HG03196 (cell line): Measurements from ENCODE around the gene DCAF6.
"Not testable (repeated sequence)": the region's sequence is repeated elsewhere in the genome, so short reads cannot be mapped to it uniquely, and the experiment has no call there.

Source experiments
- ATAC-seq: cut with Tn5 transposase; IDR thresholded peaks from one replicate; pipeline ENCODE4 v1.9.1; 2021; ENCODE audit not compliant: unreplicated experiment

The DCAF6 gene

DNA sequence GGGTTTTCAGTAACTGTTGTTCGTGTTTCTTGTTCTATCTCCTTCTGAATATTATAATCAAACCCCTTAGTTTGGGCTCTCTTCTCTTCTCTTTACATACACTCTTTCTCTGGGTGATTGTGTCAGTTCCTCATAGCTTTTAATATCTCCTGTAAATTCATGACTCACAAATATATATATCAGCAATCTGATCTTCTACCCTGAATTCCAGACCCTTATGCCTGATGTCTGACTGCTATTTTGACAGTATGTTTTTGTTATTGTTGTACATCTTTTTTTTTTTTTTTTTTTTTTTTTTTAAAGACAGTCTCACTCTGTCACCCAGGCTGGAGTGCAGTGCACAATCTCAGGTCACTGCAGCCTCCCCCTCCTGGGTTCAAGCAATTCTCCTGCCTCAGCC is 71.2 kb downstream of the DCAF6 start:
- ATAC-seq: no peak

- ATAC-seq: no peak
Observed at GRCh38 chr1:168008595-168008994, 72.1 kb downstream of the DCAF6 start.

DNA sequence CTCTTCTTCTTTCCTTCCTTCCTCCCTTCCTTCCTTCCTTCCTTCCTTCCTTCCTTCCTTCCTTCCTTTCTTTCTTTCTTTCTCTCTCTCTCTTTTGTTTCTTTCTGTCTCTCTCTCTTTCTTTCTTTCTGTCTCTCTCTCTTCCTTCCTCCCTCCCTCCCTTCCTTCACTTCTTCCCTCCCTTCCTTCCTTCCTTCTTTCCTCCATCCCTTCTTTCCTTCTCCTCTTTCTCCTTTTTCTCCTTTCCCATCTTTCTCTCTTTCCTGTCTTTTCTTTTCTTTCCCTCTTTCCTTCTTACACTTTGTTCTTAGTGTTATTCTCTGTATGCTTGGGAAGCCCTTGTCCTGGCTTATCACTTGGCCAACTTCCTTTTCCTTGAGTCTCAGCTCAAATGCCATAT is 72.8 kb downstream of the DCAF6 start:
- ATAC-seq: no peak

- ATAC-seq: no peak
Observed at GRCh38 chr1:168019407-168019806, 82.9 kb downstream of the DCAF6 start.

DNA sequence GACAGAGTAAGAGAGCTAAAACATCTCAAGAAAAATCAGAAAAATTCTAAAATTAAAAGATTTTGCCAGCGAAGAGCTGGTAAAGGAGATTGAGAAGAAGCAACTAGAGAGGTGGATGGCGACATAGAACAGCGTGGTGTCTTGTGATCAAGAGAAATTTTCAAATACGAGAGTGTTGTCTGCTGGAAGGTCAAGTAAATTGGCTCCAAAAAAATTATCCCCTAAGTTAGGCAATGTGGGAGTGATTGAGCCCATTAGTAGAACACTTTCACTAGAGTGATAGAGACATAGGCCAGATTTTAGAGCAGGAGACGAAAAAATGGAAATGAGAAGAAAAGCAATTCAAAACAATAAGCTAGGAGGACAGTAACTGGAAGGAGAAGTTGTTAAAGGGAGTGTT is 94.7 kb downstream of the DCAF6 start:
- no peak for ATAC-seq

GRCh38 chr1:168031627-168032026 is 95.1 kb downstream of the DCAF6 start:
- ATAC-seq: no peak

GRCh38 chr1:168032029-168032428 is 95.5 kb downstream of the DCAF6 start:
- no peak for ATAC-seq

GRCh38 chr1:168035345-168035744 is 98.9 kb downstream of the DCAF6 start:
- no peak for ATAC-seq

DNA sequence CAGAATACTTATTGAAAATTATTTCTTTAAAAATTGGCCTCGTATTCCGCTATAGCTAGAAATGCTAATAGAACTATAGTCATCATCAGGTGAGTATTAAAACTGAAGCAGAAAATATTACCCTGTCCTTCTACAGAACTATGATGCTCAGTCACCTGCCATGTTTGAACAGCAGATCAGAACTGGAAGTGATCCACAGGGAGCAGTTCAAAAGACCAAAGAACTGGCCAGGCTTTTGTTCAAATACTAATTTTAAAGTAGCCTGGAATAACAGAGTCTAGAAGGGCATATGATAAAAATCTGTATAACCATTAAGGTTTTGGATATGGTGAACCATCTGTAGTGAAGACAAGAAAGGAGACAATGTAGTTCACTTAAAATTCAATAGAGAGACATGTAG is 105.9 kb downstream of the DCAF6 start:
- ATAC-seq: no peak

DNA sequence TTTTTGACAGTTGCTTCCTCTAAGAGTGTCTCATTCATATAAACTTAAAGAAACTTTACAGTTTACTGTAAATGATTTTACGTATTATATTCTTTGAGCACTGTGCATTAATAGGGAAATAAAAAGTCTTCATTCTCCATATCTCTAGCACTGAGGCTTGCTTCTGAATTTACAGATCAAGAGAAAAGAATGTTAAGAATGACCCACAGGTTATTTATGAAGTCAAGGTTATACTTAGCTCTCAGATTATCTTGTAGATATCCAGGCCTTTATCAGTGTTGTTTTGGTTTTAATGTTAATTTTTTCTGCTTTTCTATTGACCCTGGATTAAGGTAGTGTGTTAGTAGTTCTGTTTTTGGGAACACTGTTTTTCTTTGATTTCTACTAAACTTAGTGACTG is 108.8 kb downstream of the DCAF6 start:
- no peak for ATAC-seq

GRCh38 chr1:168050307-168050706 is 113.8 kb downstream of the DCAF6 start:
- no peak for ATAC-seq

DNA sequence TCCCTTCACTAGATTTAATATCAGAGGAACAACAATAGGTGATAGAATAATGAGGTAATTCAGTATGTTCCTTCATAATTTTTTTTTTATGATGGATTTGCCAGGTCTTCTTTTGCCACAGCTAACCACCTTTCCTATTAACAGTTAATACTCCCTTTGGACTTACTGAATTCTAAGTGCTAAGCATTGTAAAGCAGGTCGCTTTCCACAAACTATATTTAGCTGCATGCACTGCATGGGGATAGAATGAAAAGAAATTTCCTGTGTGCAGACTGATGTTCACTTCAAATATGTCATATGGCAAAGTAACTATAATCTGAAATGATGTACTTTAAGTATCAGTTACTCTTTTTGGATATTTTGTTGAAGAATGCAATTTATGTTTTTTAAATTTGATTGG is 114.4 kb downstream of the DCAF6 start:
- no peak for ATAC-seq

GRCh38 chr1:168053681-168054080 is 117.2 kb downstream of the DCAF6 start:
- ATAC-seq: no peak

DNA sequence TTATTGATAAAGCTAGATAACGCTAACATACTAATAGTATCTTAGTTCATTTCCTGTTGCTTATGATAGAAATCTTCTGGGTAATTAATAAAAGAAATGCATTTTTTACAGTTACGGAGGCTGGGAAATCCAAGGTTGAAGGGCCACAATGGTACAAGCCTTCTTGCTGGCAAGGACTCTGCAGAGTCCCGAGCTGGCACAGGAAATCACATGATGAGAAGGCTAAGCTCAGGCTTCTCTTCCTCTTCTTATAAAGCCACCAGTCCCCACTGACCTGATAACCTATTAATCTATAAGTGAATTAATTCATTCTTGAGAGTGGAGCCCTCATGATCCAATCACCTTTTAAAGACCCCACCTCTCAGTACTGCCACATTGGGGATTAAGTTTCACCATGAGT is 117.6 kb downstream of the DCAF6 start:
- no peak for ATAC-seq

DNA sequence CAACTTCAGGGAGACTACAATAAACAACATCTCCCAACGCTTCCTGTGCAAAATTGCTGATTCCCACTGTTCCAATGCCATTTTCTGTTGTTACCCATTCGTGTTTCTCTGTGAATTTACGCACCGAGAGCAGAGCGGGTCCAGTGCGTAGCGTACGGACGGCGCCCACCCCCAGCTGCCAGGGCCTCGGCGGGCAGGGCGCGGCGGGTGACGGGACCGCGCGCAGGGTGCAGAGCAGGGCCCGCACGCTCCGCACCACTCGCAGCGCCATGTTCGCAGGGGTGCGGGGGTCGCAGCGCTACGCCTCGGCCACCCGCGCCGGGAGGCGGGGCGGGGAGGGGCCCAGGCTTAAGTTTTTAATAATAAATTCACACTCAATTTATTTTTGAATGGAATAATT is 119.7 kb downstream of the DCAF6 start:
- ATAC-seq: not testable (repeated sequence)

- ATAC-seq: no peak
Observed at GRCh38 chr1:168057355-168057754, 120.9 kb downstream of the DCAF6 start.

DNA sequence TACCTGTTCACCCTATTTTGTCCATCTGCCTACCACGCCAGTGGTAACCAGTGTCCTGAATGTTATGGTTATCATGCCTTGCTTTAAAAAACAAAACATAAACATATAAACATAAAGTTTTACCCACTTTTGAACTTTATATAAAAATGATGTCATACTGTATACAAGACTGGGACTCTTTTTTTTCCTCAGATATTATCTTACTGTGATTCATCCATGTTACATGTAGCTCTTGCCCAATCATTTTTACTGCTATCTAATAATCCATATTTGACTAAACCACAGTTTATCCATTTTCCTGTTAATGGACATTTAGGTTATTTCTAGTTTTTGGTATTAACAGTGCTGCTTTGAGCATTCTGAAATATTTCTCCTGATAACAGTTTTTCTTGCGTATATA is 121.4 kb downstream of the DCAF6 start:
- no peak for ATAC-seq

- no peak for ATAC-seq
Observed at GRCh38 chr1:168064216-168064615, 127.7 kb downstream of the DCAF6 start.

- ATAC-seq: no peak
Observed at GRCh38 chr1:168065506-168065905, 129.0 kb downstream of the DCAF6 start.

DNA sequence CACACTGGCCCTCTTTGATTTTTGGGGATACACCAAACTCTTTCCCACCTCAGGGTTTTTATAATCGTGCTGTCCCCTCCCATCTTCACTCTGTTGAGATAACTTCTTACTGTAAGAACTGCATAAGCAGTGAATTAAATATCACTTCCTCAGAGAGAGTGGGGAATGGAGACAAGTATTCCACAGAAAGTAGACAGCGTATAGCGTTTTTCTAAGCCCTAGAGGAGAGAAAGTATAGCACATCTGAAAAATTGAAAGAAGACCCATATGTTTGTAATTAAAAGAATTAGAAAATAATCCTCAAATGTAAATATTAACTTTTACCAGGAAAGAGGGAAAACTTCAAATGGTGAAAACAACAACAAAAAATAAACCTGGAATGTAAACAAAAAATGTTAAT is 132.9 kb downstream of the DCAF6 start:
- no peak for ATAC-seq

GRCh38 chr1:168079761-168080160 is 143.3 kb downstream of the DCAF6 start:
- no peak for ATAC-seq

DNA sequence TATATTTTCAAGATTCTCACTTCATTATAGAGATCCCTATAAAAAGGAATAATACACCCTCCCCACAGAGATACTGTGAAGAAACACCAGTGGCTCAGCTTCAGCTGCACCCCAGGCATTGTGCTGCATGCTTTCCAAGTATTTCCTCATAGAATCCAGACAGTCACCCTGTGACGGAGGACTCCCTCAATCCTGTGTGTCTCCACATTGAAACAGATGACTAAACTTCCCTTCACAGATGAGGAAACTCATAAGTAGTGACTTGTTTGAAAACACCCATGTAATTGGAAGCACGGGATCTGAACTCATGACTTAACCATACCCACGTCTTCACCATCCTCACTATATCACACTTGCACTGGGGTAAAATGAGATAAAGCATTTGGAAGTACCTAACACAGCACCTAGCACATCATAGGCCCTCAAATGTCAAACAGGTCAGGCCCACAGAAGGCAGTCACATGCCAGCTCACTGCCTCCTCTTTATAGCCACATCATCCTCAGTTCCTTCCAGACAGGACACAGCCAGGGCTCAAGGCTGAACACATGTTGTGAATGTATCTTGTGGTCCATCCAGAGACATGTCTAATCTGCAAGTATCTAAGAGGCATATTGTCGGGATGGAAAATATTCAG is 145.0 kb downstream of the DCAF6 start:
- ATAC-seq: no peak

- peak; percentile 82 for ATAC-seq
Observed at GRCh38 chr1:168082008-168082876, 145.8 kb downstream of the DCAF6 start.
